Globus pallidus (tissue), 1 donor: Measurements from ENCODE around the gene D2HGDH.
"Not testable (repeated sequence)": the region's sequence is repeated elsewhere in the genome, so short reads cannot be mapped to it uniquely, and the experiment has no call there.

Source experiments
- DNase-seq: peaks from one replicate; pipeline ENCODE4 v3.0.0-alpha.2; 2015; ENCODE audit warnings: low spot score

D2HGDH gene

GRCh38 chr2:241793385-241793784, 59.0 kb downstream of the D2HGDH start:
- DNase-seq: no peak

GRCh38 chr2:241794250-241794823, 59.9 kb downstream of the D2HGDH start:
- no peak for DNase-seq

GRCh38 chr2:241795021-241795999, 60.9 kb downstream of the D2HGDH start:
- DNase-seq: no peak

GRCh38 chr2:241796209-241796608, 61.8 kb downstream of the D2HGDH start:
- DNase-seq: no peak

- DNase-seq: no peak
Measured at GRCh38 chr2:241796610-241797138, 62.2 kb downstream of the D2HGDH start.

- no peak for DNase-seq
Measured at GRCh38 chr2:241797441-241798080, 63.1 kb downstream of the D2HGDH start.

- no peak for DNase-seq
Measured at GRCh38 chr2:241798081-241798630, 63.7 kb downstream of the D2HGDH start.

- DNase-seq: no peak
Measured at GRCh38 chr2:241798631-241799521, 64.4 kb downstream of the D2HGDH start.

- DNase-seq: no peak
Measured at GRCh38 chr2:241799522-241800197, 65.2 kb downstream of the D2HGDH start.

GRCh38 chr2:241800198-241800903, 65.9 kb downstream of the D2HGDH start:
- not testable (repeated sequence) for DNase-seq

GRCh38 chr2:241801611-241802420, 67.4 kb downstream of the D2HGDH start:
- DNase-seq: no peak

GRCh38 chr2:241802421-241803318, 68.2 kb downstream of the D2HGDH start:
- DNase-seq: no peak

GRCh38 chr2:241803387-241804325, 69.2 kb downstream of the D2HGDH start:
- peak; percentile 33 for DNase-seq

GRCh38 chr2:241804326-241805229, 70.1 kb downstream of the D2HGDH start:
- DNase-seq: no peak

GRCh38 chr2:241806217-241806616, 71.8 kb downstream of the D2HGDH start:
- not testable (repeated sequence) for DNase-seq
